CD14-positive monocyte (primary cell): ENCODE results near the gene RPTOR. TPM values are rescaled to one million over a fixed set of nuclear protein-coding genes. Genes with fewer than 3 reads are reported as not detected.

Experiments used
- DNase-seq, 3 donors: peaks; one replicate each; pipeline ENCODE4 v3.0.0-alpha.2; 2011 to 2022
- H2AFZ ChIP-seq: 2 replicates; pipeline ENCODE4 v1.6.0; 2012; ENCODE audit warnings: mild to moderate bottlenecking, low read depth, low read length, inconsistent platforms; ENCODE audit not compliant: insufficient read depth, poor library complexity, severe bottlenecking
- H3K27ac ChIP-seq, 2 donors: 1 replicate in 1 of 2; 2 replicates in 1 of 2; pipeline ENCODE4 v1.5.1; 2012 to 2013; ENCODE audit warnings: low read length in 2 of 2, control low read depth in 1 of 2, inconsistent platforms in 1 of 2, low read depth in 1 of 2, mild to moderate bottlenecking in 1 of 2
- H3K27me3 ChIP-seq, 2 donors: one replicate each; pipeline versions ENCODE4 v1.6.0 to v1.6.1; 2011 to 2013; ENCODE audit warnings: low read length in 2 of 2; ENCODE audit not compliant: control insufficient read depth in 2 of 2, insufficient read depth in 2 of 2
- H3K36me3 ChIP-seq, 2 donors: replicated peaks in 1 of 2; 1 replicate in 1 of 2; 2 replicates in 1 of 2; pipeline versions ENCODE4 v1.5.1 to v1.6.1; 2012 to 2013; ENCODE audit warnings: low read length in 2 of 2, control low read depth in 1 of 2, inconsistent platforms in 1 of 2, mild to moderate bottlenecking in 1 of 2; ENCODE audit not compliant: insufficient read depth in 2 of 2, control insufficient read depth in 1 of 2
- H3K4me1 ChIP-seq, 2 donors: 1 replicate in 1 of 2; 2 replicates in 1 of 2; pipeline versions ENCODE4 v1.5.1 to v1.6.1; 2012 to 2013; ENCODE audit warnings: low read length in 2 of 2, control low read depth in 1 of 2, inconsistent platforms in 1 of 2, mild to moderate bottlenecking in 1 of 2, moderate library complexity in 1 of 2; ENCODE audit not compliant: insufficient read depth in 2 of 2, control insufficient read depth in 1 of 2
- H3K4me2 ChIP-seq: replicated peaks from 2 replicates; pipeline ENCODE3; 2012; ENCODE audit warnings: low read length, moderate library complexity, mild to moderate bottlenecking; ENCODE audit not compliant: poor library complexity, severe bottlenecking; ENCODE audit errors: extremely low read depth
- H3K4me3 ChIP-seq, 3 experiments: fragments of 200-600 bp in 1 of 3; sonication (generic) in 1 of 3; replicated peaks in 1 of 3; 1 replicate in 2 of 3; 2 replicates in 1 of 3; pipeline ENCODE4 v1.5.1; 2011 to 2013; ENCODE audit warnings: low read length in 3 of 3, mild to moderate bottlenecking in 3 of 3, control low read depth in 2 of 3, low read depth in 2 of 3, inconsistent platforms in 1 of 3, moderate library complexity in 1 of 3
- H3K79me2 ChIP-seq: 2 replicates; pipeline ENCODE4 v1.6.0; 2012; ENCODE audit warnings: mild to moderate bottlenecking, control low read depth, inconsistent platforms, low read length, moderate library complexity; ENCODE audit not compliant: insufficient read depth
- H3K9ac ChIP-seq: 2 replicates; pipeline ENCODE4 v1.6.0; 2017; ENCODE audit warnings: low read length, mild to moderate bottlenecking; ENCODE audit not compliant: insufficient read depth, poor library complexity, severe bottlenecking
- H3K9me3 ChIP-seq, 2 donors: replicated peaks in 1 of 2; 1 replicate in 1 of 2; 2 replicates in 1 of 2; pipeline versions ENCODE4 v1.5.1 to v1.6.1; 2012 to 2013; ENCODE audit warnings: low read length in 2 of 2, control low read depth in 1 of 2; ENCODE audit not compliant: control insufficient read depth in 1 of 2, insufficient read depth in 1 of 2
- H4K20me1 ChIP-seq: 2 replicates; pipeline ENCODE4 v1.6.0; 2012; ENCODE audit warnings: mild to moderate bottlenecking, low read length, control low read depth, moderate library complexity; ENCODE audit not compliant: insufficient read depth
- H3K27ac Mint-ChIP-seq, 7 donors: one replicate each; pipeline ENCODE4 v1.8.0; 2020; ENCODE audit warnings: mild to moderate bottlenecking in 7 of 7, mixed read lengths in 7 of 7, moderate library complexity in 6 of 7, inconsistent platforms in 2 of 7
- H3K27me3 Mint-ChIP-seq, 3 donors: one replicate each; pipeline ENCODE4 v1.8.0; 2021 to 2022; ENCODE audit warnings: low read depth in 3 of 3, mild to moderate bottlenecking in 3 of 3, mixed read lengths in 3 of 3, moderate library complexity in 3 of 3, inconsistent platforms in 1 of 3
- H3K36me3 Mint-ChIP-seq, 2 donors: one replicate each; pipeline ENCODE4 v1.8.0; 2020; ENCODE audit warnings: mixed read lengths in 2 of 2, inconsistent platforms in 1 of 2, mild to moderate bottlenecking in 1 of 2
- H3K4me1 Mint-ChIP-seq: one replicate; pipeline ENCODE4 v1.8.0; 2020; ENCODE audit warnings: mild to moderate bottlenecking, mixed read lengths
- H3K4me3 Mint-ChIP-seq, 2 donors: one replicate each; pipeline ENCODE4 v1.8.0; 2020; ENCODE audit warnings: mild to moderate bottlenecking in 2 of 2, mixed read lengths in 2 of 2, moderate library complexity in 1 of 2
- H3K9me3 Mint-ChIP-seq, 7 donors: one replicate each; pipeline ENCODE4 v1.8.0; 2020 to 2022; ENCODE audit warnings: mixed read lengths in 7 of 7, mild to moderate bottlenecking in 6 of 7, moderate library complexity in 6 of 7, inconsistent platforms in 2 of 7
- CTCF ChIP-seq: fragments of 200-600 bp; IDR thresholded peaks from one replicate; pipeline ENCODE4 v1.8.0; 2022; ENCODE audit warnings: antibody characterized with exemption, mild to moderate bottlenecking
- WGBS: methylation state at CpG from one replicate; pipeline ENCODE4 v1.1.5; 2013; ENCODE audit warnings: missing lambda C conversion rate; ENCODE audit not compliant: insufficient coverage; 5-methylcytosine and 5-hydroxymethylcytosine counted together
- intact Hi-C, 2 donors: fragments of 100-400 bp; cut with micrococcal nuclease; formaldehyde crosslinking; loops; one replicate each; pipeline versions ENCODE4 v1.15.0 to v1.15.1; 2023
- polyA plus RNA-seq, 3 donors: library from polyadenylated mRNA; depleted of rRNA in 1 of 3; unstranded in 2 of 3; stranded (reverse) in 1 of 3; fragments of 300-500 nt in 2 of 3; fragments of >200 nt in 1 of 3; fragmentation: Illumina TruSeq in 2 of 3; gene quantifications; 1 replicate in 2 of 3; 2 replicates in 1 of 3; pipeline ENCODE4 v1.2.3, GENCODE V29; 2012 to 2021

The RPTOR gene
- polyA plus RNA-seq, 3 donors: 1.1 to 8.7 (median 2.6) TPM

- peaks cover 7% of the 10 kb centered on the region for H4K20me1 ChIP-seq
- H3K27me3 ChIP-seq: no peaks in the 10 kb centered on the region
- H3K36me3 ChIP-seq: peaks cover 0 to 10% of the 10 kb centered on the region in 2 donors
- no peak for TF ChIP-seq CTCF
- no peak overlapping the region for H3K4me2 ChIP-seq
- Mint-ChIP-seq H3K4me1 (peaks cover 28% of the 10 kb centered on the region), H3K36me3 (peaks cover 24 to 28% of the 10 kb centered on the region in 2 donors), H3K27me3 (peaks cover 0 to 5% (median 0%) of the 10 kb centered on the region in 3 donors), H3K27ac (peak overlapping the region in 2 of 7 donors; percentile 11 to 23), H3K4me3 (no peak overlapping the region), H3K9me3 (no peaks in the 10 kb centered on the region)
- WGBS: 91% methylated on average over 4 of the region's 6 CpGs
- no peak overlapping the region for H3K4me3 ChIP-seq
- H2AFZ ChIP-seq: no peak overlapping the region
- H3K9ac ChIP-seq: no peak overlapping the region
- H3K79me2 ChIP-seq: peaks cover 3% of the 10 kb centered on the region
- H3K27ac ChIP-seq: no peak overlapping the region
- H3K4me1 ChIP-seq: peaks cover 17 to 24% of the 10 kb centered on the region in 2 donors
- no peaks in the 10 kb centered on the region for H3K9me3 ChIP-seq
- no peak for DNase-seq
- intact Hi-C loops: no loop called here
Measured at GRCh38 chr17:80682372-80682771, 137.7 kb downstream of the RPTOR start.

- peaks cover 16% of the 10 kb centered on the region for H3K4me1 Mint-ChIP-seq
Measured at GRCh38 chr17:80683625-80684104, 139.0 kb downstream of the RPTOR start.

More at GRCh38 chr17:80683625-80684104, 139.0 kb downstream of the RPTOR start:
- DNase-seq: no peak
- Histone ChIP-seq H3K4me1 (peaks cover 10 to 13% of the 10 kb centered on the region in 2 donors), H4K20me1 (peaks cover 7% of the 10 kb centered on the region), H3K36me3 (peaks cover 0 to 16% of the 10 kb centered on the region in 2 donors), H3K79me2 (peaks cover 3% of the 10 kb centered on the region), H3K4me2 (no peak overlapping the region), H2AFZ (no peak overlapping the region), H3K27me3 (no peaks in the 10 kb centered on the region), H3K4me3 (no peak overlapping the region), H3K27ac (no peak overlapping the region), H3K9me3 (no peaks in the 10 kb centered on the region), H3K9ac (no peak overlapping the region)
- TF ChIP-seq CTCF: no peak
- H3K27ac Mint-ChIP-seq: peak overlapping the region in 2 of 7 donors; percentile 21 to 77
- WGBS: 91% methylated on average over 5 of the region's 10 CpGs
- H3K9me3 Mint-ChIP-seq: no peaks in the 10 kb centered on the region
- peaks cover 25 to 32% of the 10 kb centered on the region in 2 donors for H3K36me3 Mint-ChIP-seq
- intact Hi-C loops: no loop called here
- H3K27me3 Mint-ChIP-seq: peaks cover 0 to 5% (median 0%) of the 10 kb centered on the region in 3 donors
- no peak overlapping the region for H3K4me3 Mint-ChIP-seq
